Coronary artery (tissue), 2 donors: ENCODE data around the gene LRRC28.

Experiments
- DNase-seq: peaks from one replicate; pipeline ENCODE4 v3.0.0-alpha.2; 2017; ENCODE audit warnings: low spot score
- H3K27ac ChIP-seq, 2 donors: fragments of 200-600 bp; sonication (generic); one replicate each; pipeline ENCODE4 v1.5.1; 2016 to 2019
- H3K4me3 ChIP-seq: fragments of 200-600 bp; sonication (generic); 2 replicates; pipeline ENCODE4 v1.5.1; 2016; ENCODE audit warnings: mild to moderate bottlenecking, moderate library complexity
- TF ChIP-seq, protein P1 (sequence below): fragments of 200-600 bp; sonication (generic); IDR thresholded peaks from one replicate; pipeline ENCODE4 v1.5.1; 2019; ENCODE audit warnings: antibody characterized with exemption

The LRRC28 gene

GRCh38 chr15:99345832-99346462 lies 94.7 kb downstream of the LRRC28 start:
- H3K4me3 ChIP-seq: no peak overlapping the region
- no peak for DNase-seq
- no peak overlapping the region for H3K27ac ChIP-seq
- TF ChIP-seq, protein P1, sequence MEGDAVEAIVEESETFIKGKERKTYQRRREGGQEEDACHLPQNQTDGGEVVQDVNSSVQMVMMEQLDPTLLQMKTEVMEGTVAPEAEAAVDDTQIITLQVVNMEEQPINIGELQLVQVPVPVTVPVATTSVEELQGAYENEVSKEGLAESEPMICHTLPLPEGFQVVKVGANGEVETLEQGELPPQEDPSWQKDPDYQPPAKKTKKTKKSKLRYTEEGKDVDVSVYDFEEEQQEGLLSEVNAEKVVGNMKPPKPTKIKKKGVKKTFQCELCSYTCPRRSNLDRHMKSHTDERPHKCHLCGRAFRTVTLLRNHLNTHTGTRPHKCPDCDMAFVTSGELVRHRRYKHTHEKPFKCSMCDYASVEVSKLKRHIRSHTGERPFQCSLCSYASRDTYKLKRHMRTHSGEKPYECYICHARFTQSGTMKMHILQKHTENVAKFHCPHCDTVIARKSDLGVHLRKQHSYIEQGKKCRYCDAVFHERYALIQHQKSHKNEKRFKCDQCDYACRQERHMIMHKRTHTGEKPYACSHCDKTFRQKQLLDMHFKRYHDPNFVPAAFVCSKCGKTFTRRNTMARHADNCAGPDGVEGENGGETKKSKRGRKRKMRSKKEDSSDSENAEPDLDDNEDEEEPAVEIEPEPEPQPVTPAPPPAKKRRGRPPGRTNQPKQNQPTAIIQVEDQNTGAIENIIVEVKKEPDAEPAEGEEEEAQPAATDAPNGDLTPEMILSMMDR: no peak

DNA sequence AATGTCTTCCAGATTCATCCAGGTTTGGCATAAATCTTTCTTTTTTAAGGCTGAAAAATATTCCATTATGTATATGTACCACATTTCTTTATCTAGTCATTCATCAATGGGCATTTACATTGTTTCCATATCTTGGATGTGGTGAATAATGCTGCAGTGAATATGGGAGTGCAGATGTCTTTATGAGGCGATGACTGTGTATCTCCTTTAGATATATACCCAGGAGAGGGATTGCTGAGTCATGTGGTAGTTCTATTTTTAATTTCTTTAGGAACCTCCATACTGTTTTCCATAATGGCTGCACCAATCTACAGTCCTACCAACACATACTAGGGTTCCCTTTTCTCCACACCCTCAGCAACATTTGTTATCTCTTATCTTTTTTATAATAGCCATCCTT lies 96.3 kb downstream of the LRRC28 start:
- no peak for DNase-seq
- TF ChIP-seq, protein P1: no peak

GRCh38 chr15:99348412-99348811 lies 97.1 kb downstream of the LRRC28 start:
- H3K27ac ChIP-seq: no peak overlapping the region
- TF ChIP-seq, protein P1: no peak

More for the DNA sequence above, 96.3 kb downstream of the LRRC28 start:
- H3K27ac ChIP-seq: no peak overlapping the region
- no peak overlapping the region for H3K4me3 ChIP-seq

DNA sequence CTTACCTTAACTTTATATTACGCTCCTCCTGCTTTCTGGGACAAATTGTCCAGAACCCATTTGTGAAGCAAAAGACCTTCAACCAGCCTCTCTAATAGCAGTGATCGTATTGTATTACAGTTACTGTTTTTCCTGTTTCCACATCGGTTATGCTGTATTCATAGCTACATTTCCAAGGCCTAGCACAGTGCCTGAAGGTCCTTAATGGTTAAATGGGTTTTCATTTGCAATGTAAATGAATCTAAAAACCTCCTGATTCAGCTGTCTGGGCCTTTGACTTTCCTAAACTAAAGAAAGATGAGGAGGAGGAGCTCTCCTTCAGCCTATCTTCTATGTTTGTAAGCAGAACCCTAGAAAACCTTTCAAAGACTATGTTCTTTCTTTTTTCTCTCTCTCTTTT lies 99.1 kb downstream of the LRRC28 start:
- Histone ChIP-seq H3K4me3 (no peak overlapping the region), H3K27ac (no peak overlapping the region)
- TF ChIP-seq, protein P1: no peak
- DNase-seq: no peak

More at GRCh38 chr15:99348412-99348811, 97.1 kb downstream of the LRRC28 start:
- no peak for DNase-seq
- no peak overlapping the region for H3K4me3 ChIP-seq

DNA sequence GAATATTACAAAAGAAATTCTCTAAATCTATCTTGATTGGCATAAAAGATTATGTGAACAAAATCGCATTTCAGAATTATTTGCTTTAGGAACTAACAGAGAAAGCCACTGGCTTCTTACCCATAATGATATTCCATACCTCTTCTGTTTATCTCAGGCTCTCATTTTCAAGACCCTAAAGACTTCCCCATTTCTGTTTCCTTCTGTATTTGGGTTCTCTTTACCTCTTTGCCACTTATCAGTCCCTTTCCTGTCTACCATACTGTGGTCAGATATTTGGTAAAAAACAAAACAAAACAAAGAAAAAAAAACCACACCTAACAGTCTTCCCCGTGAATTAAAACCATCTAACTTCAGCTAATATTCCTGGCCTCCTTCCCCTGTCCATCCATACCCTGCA lies 108.5 kb downstream of the LRRC28 start:
- TF ChIP-seq, protein P1: no peak
- no peak for DNase-seq
- H3K4me3 ChIP-seq: no peak overlapping the region
- H3K27ac ChIP-seq: no peak overlapping the region

- no peak overlapping the region for H3K4me3 ChIP-seq
- DNase-seq: no peak
- TF ChIP-seq, protein P1: no peak
- no peak overlapping the region for H3K27ac ChIP-seq
Observed at GRCh38 chr15:99361545-99362185, 110.4 kb downstream of the LRRC28 start.

- DNase-seq: no peak
- TF ChIP-seq, protein P1: no peak
- no peak overlapping the region for H3K4me3 ChIP-seq
- no peak overlapping the region for H3K27ac ChIP-seq
Observed at GRCh38 chr15:99365242-99365641, 114.0 kb downstream of the LRRC28 start.
